Thyroid gland (tissue), 4 donors: ENCODE results near the gene GJD4. TPM values are rescaled to one million over a fixed set of nuclear protein-coding genes. Genes with fewer than 3 reads are reported as not detected.

Experiments
- DNase-seq, 2 donors: peaks; one replicate each; pipeline ENCODE4 v3.0.0-alpha.2; 2019
- H3K27ac ChIP-seq, 3 donors: fragments of 200-600 bp; sonication (generic); 1 replicate in 2 of 3; 2 replicates in 1 of 3; pipeline ENCODE4 v1.5.1; 2016 to 2019; ENCODE audit warnings: mild to moderate bottlenecking in 1 of 3, moderate library complexity in 1 of 3
- H3K27me3 ChIP-seq: fragments of 200-600 bp; sonication (generic); one replicate; pipeline ENCODE4 v1.5.1; 2019
- H3K36me3 ChIP-seq, 2 donors: fragments of 200-600 bp; sonication (generic); one replicate each; pipeline ENCODE4 v1.5.1; 2016 to 2019
- H3K4me1 ChIP-seq, 2 donors: fragments of 200-600 bp; sonication (generic); one replicate each; pipeline ENCODE4 v1.5.1; 2017 to 2019
- H3K4me3 ChIP-seq, 3 donors: fragments of 200-600 bp; sonication (generic); replicated peaks in 1 of 3; 1 replicate in 2 of 3; 2 replicates in 1 of 3; pipeline ENCODE4 v1.5.1; 2016; ENCODE audit warnings: mild to moderate bottlenecking in 1 of 3
- H3K9me3 ChIP-seq: fragments of 200-600 bp; sonication (generic); one replicate; pipeline ENCODE4 v1.5.1; 2017
- POLR2A ChIP-seq, 2 donors: fragments of 450-650 bp; IDR thresholded peaks; one replicate each; pipeline ENCODE4 v1.6.1; 2017; ENCODE audit warnings: antibody characterized with exemption in 2 of 2, mild to moderate bottlenecking in 2 of 2, moderate library complexity in 1 of 2
- WGBS, 2 donors: methylation state at CpG; one replicate each; pipeline ENCODE4 v1.1.5; 2017; 5-methylcytosine and 5-hydroxymethylcytosine counted together
- intact Hi-C: fragments of 100-400 bp; cut with DNase I; formaldehyde crosslinking; loops from one replicate; pipeline ENCODE4 v1.15.1; 2023
- total RNA-seq, 4 donors: library from RNA; depleted of rRNA; stranded (reverse); fragments of >200 nt; gene quantifications; one replicate each; pipeline ENCODE4 v1.2.3, GENCODE V29; 2016
- TF ChIP-seq, protein P1 (sequence below), 6 experiments: fragments of 200-600 bp in 3 of 6; fragments of 450-650 bp in 3 of 6; sonication (generic) in 3 of 6; IDR thresholded peaks; one replicate each; pipeline ENCODE4 v1.5.1; 2016 to 2019; ENCODE audit warnings: antibody characterized with exemption in 6 of 6, mild to moderate bottlenecking in 2 of 6, inconsistent platforms in 1 of 6, moderate library complexity in 1 of 6

The GJD4 gene
- total RNA-seq, 4 donors from 2014 or later = not detected

DNA sequence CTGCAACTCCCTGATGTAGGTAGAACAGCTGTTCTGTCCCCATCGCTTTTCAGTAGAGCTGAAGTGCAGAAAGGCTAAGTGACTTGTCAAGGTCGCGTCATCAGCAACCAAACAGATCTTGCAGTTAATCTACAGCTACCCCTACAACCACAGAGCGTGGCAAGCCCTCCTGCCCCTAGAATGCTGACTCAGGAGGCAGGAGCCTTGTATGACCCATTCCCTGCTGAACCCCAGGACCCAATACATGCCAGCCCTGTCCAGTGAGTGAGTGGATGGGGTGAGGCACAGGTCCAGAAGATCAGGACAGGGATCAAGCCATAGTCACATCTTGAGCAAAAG lies 26.6 kb upstream of the GJD4 start:
- intact Hi-C loops = no loop called here
- no peak for DNase-seq
- Histone ChIP-seq H3K9me3 (no peaks in the 10 kb centered on the region), H3K36me3 (no peaks in the 10 kb centered on the region), H3K4me1 (no peaks in the 10 kb centered on the region), H3K27me3 (no peaks in the 10 kb centered on the region), H3K4me3 (no peak overlapping the region), H3K27ac (no peak overlapping the region)
- no peak for TF ChIP-seq POLR2A (IDR thresholded peaks at IDR 0.05)
- 88 to 94% methylated on average over 4 of the region's 4 CpGs for WGBS, 2 donors

DNA sequence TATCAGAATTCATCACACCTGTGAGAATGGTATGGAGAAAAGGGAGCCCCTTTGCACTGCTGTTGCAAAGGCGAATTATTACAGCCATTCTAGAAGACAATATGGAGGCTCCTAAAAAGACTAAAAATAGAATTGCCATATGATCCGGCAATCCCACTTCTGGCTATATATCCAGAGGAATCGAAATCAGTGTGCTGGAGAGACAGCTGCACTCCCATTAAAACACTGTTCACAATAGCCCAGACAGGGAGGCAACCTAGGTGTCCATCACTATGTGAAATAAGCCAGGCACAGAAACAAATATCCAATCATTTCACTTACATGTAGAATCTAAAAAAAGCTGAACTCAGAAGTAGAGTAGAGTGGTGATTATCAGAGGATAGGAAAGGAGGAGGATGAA lies 26.0 kb upstream of the GJD4 start:
- no peaks in the 10 kb centered on the region for H3K4me1 ChIP-seq
- no peaks in the 10 kb centered on the region for H3K9me3 ChIP-seq
- WGBS, 2 donors = 91 to 93% methylated on average over 3 of the region's 3 CpGs
- no peak overlapping the region for H3K27ac ChIP-seq
- no peaks in the 10 kb centered on the region for H3K36me3 ChIP-seq
- no peak for TF ChIP-seq POLR2A (IDR thresholded peaks at IDR 0.05)
- TF ChIP-seq, protein P1, sequence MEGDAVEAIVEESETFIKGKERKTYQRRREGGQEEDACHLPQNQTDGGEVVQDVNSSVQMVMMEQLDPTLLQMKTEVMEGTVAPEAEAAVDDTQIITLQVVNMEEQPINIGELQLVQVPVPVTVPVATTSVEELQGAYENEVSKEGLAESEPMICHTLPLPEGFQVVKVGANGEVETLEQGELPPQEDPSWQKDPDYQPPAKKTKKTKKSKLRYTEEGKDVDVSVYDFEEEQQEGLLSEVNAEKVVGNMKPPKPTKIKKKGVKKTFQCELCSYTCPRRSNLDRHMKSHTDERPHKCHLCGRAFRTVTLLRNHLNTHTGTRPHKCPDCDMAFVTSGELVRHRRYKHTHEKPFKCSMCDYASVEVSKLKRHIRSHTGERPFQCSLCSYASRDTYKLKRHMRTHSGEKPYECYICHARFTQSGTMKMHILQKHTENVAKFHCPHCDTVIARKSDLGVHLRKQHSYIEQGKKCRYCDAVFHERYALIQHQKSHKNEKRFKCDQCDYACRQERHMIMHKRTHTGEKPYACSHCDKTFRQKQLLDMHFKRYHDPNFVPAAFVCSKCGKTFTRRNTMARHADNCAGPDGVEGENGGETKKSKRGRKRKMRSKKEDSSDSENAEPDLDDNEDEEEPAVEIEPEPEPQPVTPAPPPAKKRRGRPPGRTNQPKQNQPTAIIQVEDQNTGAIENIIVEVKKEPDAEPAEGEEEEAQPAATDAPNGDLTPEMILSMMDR (IDR thresholded peaks at IDR 0.05) = no peak
- H3K4me3 ChIP-seq = no peak overlapping the region
- H3K27me3 ChIP-seq = no peaks in the 10 kb centered on the region
- no peak for DNase-seq
- intact Hi-C loops = no loop called here

DNA sequence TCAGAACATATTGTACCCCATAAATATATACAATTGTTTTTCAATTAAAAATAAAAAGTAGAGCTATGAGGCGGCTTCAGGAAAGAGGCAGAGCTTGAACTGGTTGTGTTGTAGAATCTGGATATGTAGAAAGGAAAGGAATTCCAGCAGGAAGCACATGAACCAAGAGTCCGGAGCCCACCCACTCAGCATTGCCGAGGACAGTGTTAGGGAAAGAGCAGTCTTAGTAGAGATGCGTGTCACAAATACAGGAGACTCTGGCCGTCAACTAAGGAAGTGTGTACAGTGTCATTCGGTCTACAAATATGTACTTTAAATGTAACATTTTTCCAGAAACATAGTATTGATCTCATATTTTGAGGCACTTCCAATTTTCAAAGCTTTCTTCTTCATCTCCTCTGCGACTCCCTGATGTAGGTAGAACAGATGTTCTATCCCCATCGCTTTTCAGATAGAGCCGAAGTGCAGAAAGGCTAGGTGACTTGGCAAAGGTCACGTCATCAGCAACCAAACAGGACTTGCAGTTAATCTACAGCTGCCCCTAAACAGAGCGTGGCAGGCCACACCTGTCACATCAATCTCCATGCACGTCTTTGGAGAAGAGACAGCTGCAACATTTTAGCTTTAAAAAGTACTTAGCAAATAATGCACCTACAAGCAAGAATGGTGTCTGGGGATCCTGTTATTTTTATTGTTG lies 25.3 kb upstream of the GJD4 start:
- intact Hi-C loops = no loop called here
- DNase-seq = no peak
- 86 to 88% methylated on average over 12 of the region's 12 CpGs for WGBS, 2 donors
- Histone ChIP-seq H3K27ac (no peak overlapping the region), H3K4me1 (no peaks in the 10 kb centered on the region), H3K27me3 (no peaks in the 10 kb centered on the region), H3K9me3 (no peaks in the 10 kb centered on the region), H3K4me3 (no peak overlapping the region), H3K36me3 (no peaks in the 10 kb centered on the region)
- TF ChIP-seq, protein P1 (IDR thresholded peaks at IDR 0.05) = no peak
- TF ChIP-seq POLR2A (IDR thresholded peaks at IDR 0.05) = no peak

DNA sequence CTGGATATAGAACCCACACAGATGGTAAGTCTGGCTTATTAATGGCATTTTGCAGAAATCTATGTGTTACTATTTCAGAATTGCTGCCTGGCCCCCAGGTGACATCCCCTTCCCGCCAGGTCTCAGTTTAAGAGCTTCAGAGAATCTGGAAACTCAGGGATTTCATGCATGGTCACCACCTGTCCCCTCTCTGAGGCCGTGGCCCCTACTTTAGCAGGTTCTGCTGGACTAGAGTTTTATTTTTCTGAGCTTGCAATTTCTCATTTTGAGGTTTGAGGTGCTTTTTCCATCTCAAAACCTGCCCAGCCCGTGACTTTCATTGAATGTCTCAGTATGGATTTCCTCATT lies 24.7 kb upstream of the GJD4 start:
- Histone ChIP-seq H3K4me1 (no peaks in the 10 kb centered on the region), H3K9me3 (no peaks in the 10 kb centered on the region), H3K27me3 (no peaks in the 10 kb centered on the region), H3K36me3 (no peaks in the 10 kb centered on the region), H3K4me3 (no peak overlapping the region), H3K27ac (no peak overlapping the region)
- no peak for TF ChIP-seq POLR2A (IDR thresholded peaks at IDR 0.05)
- TF ChIP-seq, protein P1 (IDR thresholded peaks at IDR 0.05) = no peak
- intact Hi-C loops = no loop called here
- no peak for DNase-seq
- WGBS, 2 donors = 72 to 84% methylated on average over 3 of the region's 3 CpGs

DNA sequence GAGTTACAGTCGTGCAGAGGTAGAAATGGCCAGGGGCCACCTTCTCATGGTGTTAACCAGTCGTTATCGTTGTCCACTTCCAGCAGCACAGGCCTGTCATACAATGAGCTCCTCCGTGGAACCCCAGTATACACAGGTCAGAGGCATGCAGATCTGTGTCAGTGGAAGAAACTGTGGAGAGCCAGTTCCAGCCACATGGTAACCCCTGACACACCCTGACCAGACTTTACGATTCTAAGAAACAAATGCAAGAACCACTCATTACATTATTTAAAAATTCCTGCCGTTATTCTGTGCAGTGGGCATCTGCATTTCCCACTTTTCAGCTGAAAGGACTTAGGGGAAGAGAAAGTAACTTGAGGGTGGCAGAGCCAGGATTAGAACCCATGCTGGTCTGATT lies 23.5 kb upstream of the GJD4 start:
- Histone ChIP-seq H3K27me3 (no peaks in the 10 kb centered on the region), H3K27ac (no peak overlapping the region), H3K36me3 (no peaks in the 10 kb centered on the region), H3K4me1 (no peaks in the 10 kb centered on the region), H3K4me3 (no peak overlapping the region), H3K9me3 (no peaks in the 10 kb centered on the region)
- 88 to 91% methylated on average over 6 of the region's 6 CpGs for WGBS, 2 donors
- intact Hi-C loops = no loop called here
- TF ChIP-seq POLR2A (IDR thresholded peaks at IDR 0.05) = no peak
- TF ChIP-seq, protein P1 (IDR thresholded peaks at IDR 0.05) = no peak
- DNase-seq = no peak

DNA sequence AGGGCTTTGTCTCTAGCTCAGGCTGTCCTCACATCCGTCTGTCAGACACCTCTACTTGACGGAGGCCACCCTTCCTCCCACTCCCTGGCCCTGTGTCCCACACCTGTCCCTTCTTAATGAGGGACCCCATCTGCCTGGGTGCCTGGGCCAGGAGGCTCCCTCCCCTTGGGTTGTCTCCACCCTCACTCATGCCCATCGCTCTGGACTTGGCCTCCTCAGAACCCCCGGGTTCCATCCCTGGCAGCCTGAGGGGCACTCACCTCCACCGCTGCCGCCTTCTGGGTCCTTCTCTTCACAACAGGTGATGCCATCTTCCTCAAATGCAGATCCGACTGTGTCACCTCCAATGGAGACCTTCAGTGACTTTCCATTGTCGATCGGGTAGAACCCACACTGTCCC lies 20.2 kb upstream of the GJD4 start:
- Histone ChIP-seq H3K4me3 (no peak overlapping the region), H3K27me3 (no peaks in the 10 kb centered on the region), H3K36me3 (no peaks in the 10 kb centered on the region), H3K4me1 (no peaks in the 10 kb centered on the region), H3K27ac (no peak overlapping the region), H3K9me3 (no peaks in the 10 kb centered on the region)
- intact Hi-C loops = no loop called here
- TF ChIP-seq, protein P1 (IDR thresholded peaks at IDR 0.05) = no peak
- no peak for TF ChIP-seq POLR2A (IDR thresholded peaks at IDR 0.05)
- no peak for DNase-seq
- WGBS, 2 donors = 97 to 98% methylated on average over 9 of the region's 9 CpGs
